Neural cell (in vitro differentiated cells): ENCODE data around the gene DUS1L.

Experiments
- CTCF ChIP-seq: fragments of 450-650 bp; IDR thresholded peaks from 2 replicates; pipeline ENCODE4 v1.5.1; 2014; ENCODE audit warnings: antibody characterized with exemption, mild to moderate bottlenecking, moderate library complexity; ENCODE audit not compliant: poor library complexity, severe bottlenecking
- POLR2AphosphoS5 ChIP-seq: IDR thresholded peaks from 2 replicates; pipeline ENCODE4 v1.6.1; 2012
- RAD21 ChIP-seq: fragments of 450-650 bp; conservative IDR thresholded peaks from 2 replicates; pipeline ENCODE4 v1.6.1; 2014; ENCODE audit warnings: antibody characterized with exemption, mild to moderate bottlenecking, moderate library complexity

DNA sequence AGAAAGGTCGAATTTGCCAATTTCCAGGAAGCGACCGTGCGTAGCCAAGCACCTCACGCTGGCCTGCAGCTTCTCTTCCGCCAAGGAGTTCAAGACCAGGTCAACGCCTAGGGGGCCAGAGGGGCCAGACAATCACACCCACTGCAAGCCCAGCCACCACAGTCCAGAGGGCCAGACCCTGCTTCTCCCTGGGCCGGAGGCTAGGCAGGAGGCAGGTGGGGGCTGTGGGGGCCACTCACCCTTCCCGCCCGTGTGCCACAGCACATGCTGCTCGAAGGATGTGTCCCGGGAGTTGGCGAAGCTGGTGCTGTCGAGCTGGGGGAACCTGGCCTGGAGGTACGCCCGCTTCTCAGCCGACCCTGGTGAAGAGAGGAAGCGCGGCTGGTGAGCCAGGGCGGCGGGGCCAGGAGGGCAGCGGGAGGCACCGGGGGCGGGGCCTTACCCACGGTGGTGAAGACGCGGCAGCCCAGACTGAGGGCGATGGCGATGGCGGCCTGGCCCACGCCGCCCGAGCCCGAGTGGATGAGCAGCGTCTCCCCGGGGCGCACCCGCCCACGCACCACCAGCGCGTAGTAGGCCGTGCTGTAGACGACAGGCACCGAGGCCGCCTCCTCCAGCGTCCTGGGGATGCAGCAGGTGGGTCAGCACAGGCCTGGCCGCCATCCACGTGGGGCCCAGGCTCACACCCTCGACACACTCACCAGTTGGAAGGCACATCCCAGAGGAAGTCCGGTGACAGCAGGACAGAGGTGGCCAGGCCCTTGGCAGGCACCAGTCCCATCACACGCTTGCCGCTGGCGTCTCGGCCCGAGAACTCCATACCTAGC, 18.1 kb upstream of the DUS1L start:
- TF ChIP-seq CTCF = no peak
- TF ChIP-seq POLR2AphosphoS5 = no peak
- no peak for TF ChIP-seq RAD21
